ENCODE measurements around the gene SETD1B.

SETD1B gene

DNA sequence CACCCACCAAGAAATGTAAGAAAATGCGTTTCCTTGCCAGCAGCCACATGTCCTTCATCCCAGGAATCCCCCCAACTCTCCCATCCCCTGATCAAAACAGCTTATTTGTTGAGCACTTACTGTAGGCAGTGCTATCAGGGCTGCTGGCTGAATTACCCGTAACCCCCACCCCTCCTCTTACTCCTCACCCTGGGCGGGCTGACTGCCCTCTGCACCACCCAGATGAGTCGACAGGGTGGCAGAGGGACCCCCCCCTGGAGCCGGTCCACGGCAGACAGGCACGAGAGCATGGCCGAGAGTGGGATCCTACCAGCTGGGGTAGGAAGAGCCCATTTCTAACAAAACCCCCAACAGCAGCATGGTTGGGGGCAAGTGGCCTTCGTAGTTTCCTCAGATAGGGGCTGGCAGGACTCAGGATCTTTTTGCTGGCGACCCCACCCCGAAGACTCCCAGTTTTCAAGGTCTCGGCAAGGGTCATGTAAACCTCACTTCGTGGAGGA is 9.2 kb upstream of the SETD1B start:
- Histone ChIP-seq H3K27me3 (ENCODE audit: control insufficient read depth, low read length) (no peaks in the 10 kb centered on the region), H3K79me2 (ENCODE audit: control insufficient read depth, low read length) (peaks cover 38% of the 10 kb centered on the region), H3K4me3 (ENCODE audit: low read length) (peak overlapping the region; percentile 89), H3F3A (ENCODE audit: control insufficient read depth, insufficient read depth) (peaks cover 14% of the 10 kb centered on the region), H3K9me3 (ENCODE audit: control insufficient read depth, insufficient read depth, low read length) (no peaks in the 10 kb centered on the region), H3K27ac (ENCODE audit: low read depth, low read length) (peak overlapping the region; percentile 43), H3K4me1 (ENCODE audit: control insufficient read depth, low read length) (peaks cover 65% of the 10 kb centered on the region), H4K20me1 (ENCODE audit: control insufficient read depth, insufficient read depth, low read depth, low read length) (no peaks in the 10 kb centered on the region), H3K9me2 (replicated peaks; ENCODE audit: control insufficient read depth, low read length) (no peaks in the 10 kb centered on the region), H3K36me3 (ENCODE audit: control insufficient read depth, low read length) (peaks cover 23% of the 10 kb centered on the region), H3K4me2 (ENCODE audit: low read length) (peak overlapping the region; percentile 97)
- TF ChIP-seq CTCF (IDR thresholded peaks at IDR 0.05; ENCODE audit: low read depth, low read length, poor library complexity, severe bottlenecking): no peak
- TF ChIP-seq EZH2phosphoT487 (IDR thresholded peaks at IDR 0.05; ENCODE audit: borderline replicate concordance, low read length): no peak

GRCh38 chr12:121795034-121795968 is 8.5 kb upstream of the SETD1B start:
- peak overlapping the region; percentile 97 for H3K4me2 ChIP-seq (ENCODE audit: low read length)
- peaks cover 11% of the 10 kb centered on the region for H3F3A ChIP-seq (ENCODE audit: control insufficient read depth, insufficient read depth)
- peak overlapping the region; percentile 43 for H3K27ac ChIP-seq (ENCODE audit: low read depth, low read length)
- peaks cover 23% of the 10 kb centered on the region for H3K36me3 ChIP-seq (ENCODE audit: control insufficient read depth, low read length)
- no peaks in the 10 kb centered on the region for H3K9me3 ChIP-seq (ENCODE audit: control insufficient read depth, insufficient read depth, low read length)
- no peaks in the 10 kb centered on the region for H4K20me1 ChIP-seq (ENCODE audit: control insufficient read depth, insufficient read depth, low read depth, low read length)
- peaks cover 44% of the 10 kb centered on the region for H3K79me2 ChIP-seq (ENCODE audit: control insufficient read depth, low read length)
- no peaks in the 10 kb centered on the region for H3K9me2 ChIP-seq (replicated peaks; ENCODE audit: control insufficient read depth, low read length)
- H3K4me3 ChIP-seq (ENCODE audit: low read length): peak overlapping the region; percentile 89
- H3K4me1 ChIP-seq (ENCODE audit: control insufficient read depth, low read length): peaks cover 63% of the 10 kb centered on the region
- TF ChIP-seq EZH2phosphoT487 (IDR thresholded peaks at IDR 0.05; ENCODE audit: borderline replicate concordance, low read length): no peak
- peak; percentile 97 for TF ChIP-seq CTCF (IDR thresholded peaks at IDR 0.05; ENCODE audit: low read depth, low read length, poor library complexity, severe bottlenecking)
- no peaks in the 10 kb centered on the region for H3K27me3 ChIP-seq (ENCODE audit: control insufficient read depth, low read length)

DNA sequence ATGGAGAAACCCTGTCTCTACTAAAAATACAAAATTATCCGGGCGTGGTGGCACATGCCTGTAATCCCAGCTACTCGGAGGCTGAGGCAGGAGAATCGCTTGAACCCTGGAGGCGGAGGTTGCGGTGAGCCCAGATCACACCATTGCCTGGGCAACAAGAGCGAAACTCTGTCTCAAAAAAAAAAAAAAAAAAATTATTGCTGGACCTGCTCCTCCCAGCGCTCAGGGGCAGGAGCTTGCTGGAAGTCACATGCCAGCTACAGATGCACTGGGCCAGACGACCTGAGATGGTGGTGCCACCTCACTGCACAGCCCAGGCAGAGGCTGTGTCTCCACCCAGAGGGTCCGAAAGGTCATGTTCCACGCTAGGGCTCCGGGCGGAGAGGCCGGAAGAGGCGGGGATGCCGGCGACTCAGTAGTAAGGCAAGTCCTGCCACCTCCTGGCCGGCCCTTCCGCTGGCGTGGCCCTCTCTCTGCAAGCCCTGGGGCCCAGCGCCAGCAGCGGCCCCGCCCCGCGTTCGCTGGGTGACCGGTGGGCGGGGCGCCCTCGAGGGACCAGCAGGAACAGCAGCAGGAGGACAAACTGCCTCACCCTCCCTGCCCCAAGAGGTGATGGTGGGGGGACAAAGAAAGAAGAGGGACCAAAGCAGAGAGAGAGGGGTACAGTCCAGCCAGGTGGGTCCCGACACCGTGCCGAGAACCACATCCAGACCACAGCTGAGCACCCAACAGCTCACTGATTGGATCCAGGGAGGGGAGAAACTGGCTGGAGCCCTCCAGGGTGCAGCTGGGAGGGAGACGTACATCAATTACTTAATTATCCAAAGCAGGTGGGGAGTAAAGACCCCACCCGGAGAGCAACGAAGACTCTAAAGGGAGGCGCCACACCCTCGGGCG is 6.7 kb upstream of the SETD1B start:
- no peak overlapping the region for H3K27ac ChIP-seq (ENCODE audit: low read depth, low read length)

More for the DNA sequence above, 6.7 kb upstream of the SETD1B start:
- Histone ChIP-seq H3K4me3 (ENCODE audit: low read length) (no peak overlapping the region), H3K4me1 (ENCODE audit: control insufficient read depth, low read length) (peaks cover 57% of the 10 kb centered on the region), H3K36me3 (ENCODE audit: control insufficient read depth, low read length) (peaks cover 32% of the 10 kb centered on the region), H3F3A (ENCODE audit: control insufficient read depth, insufficient read depth) (peaks cover 7% of the 10 kb centered on the region), H3K4me2 (ENCODE audit: low read length) (no peak overlapping the region), H3K27me3 (ENCODE audit: control insufficient read depth, low read length) (no peaks in the 10 kb centered on the region), H3K9me3 (ENCODE audit: control insufficient read depth, insufficient read depth, low read length) (no peaks in the 10 kb centered on the region), H4K20me1 (ENCODE audit: control insufficient read depth, insufficient read depth, low read depth, low read length) (no peaks in the 10 kb centered on the region), H3K79me2 (ENCODE audit: control insufficient read depth, low read length) (peaks cover 52% of the 10 kb centered on the region), H3K9me2 (replicated peaks; ENCODE audit: control insufficient read depth, low read length) (no peaks in the 10 kb centered on the region)
- TF ChIP-seq CTCF (IDR thresholded peaks at IDR 0.05; ENCODE audit: low read depth, low read length, poor library complexity, severe bottlenecking) (no peak), EZH2phosphoT487 (IDR thresholded peaks at IDR 0.05; ENCODE audit: borderline replicate concordance, low read length) (no peak)

All from DOHH2 (cell line).